ENCODE measurements around the gene ADK.

DNA sequence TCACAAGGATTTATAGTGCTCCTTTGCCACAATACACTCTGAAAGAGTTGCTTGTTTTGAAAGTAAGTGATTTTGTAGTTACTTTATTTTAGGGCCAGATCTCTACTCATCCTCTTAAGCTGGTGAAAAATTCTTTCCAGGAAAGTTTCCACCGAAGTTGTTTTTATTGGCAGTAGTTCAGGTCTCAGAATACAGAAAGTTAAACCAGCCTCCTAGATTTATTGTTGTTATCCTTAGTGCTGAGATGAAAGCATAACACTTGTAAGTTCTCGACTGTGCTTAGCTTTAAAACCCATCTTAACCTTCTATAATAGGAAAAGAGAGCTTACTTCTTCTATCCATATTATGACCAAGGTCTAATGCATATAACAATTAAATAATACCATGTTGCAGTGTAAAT is 5.9 kb upstream of the ADK start:
- TF ChIP-seq, protein P1, sequence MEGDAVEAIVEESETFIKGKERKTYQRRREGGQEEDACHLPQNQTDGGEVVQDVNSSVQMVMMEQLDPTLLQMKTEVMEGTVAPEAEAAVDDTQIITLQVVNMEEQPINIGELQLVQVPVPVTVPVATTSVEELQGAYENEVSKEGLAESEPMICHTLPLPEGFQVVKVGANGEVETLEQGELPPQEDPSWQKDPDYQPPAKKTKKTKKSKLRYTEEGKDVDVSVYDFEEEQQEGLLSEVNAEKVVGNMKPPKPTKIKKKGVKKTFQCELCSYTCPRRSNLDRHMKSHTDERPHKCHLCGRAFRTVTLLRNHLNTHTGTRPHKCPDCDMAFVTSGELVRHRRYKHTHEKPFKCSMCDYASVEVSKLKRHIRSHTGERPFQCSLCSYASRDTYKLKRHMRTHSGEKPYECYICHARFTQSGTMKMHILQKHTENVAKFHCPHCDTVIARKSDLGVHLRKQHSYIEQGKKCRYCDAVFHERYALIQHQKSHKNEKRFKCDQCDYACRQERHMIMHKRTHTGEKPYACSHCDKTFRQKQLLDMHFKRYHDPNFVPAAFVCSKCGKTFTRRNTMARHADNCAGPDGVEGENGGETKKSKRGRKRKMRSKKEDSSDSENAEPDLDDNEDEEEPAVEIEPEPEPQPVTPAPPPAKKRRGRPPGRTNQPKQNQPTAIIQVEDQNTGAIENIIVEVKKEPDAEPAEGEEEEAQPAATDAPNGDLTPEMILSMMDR (IDR thresholded peaks at IDR 0.05), result no peak
- TF ChIP-seq POLR2A (IDR thresholded peaks at IDR 0.05), result no peak

Data from lower leg skin (tissue), 3 donors.